Measurements from ENCODE around the gene INPP5B.

Gene INPP5B

DNA sequence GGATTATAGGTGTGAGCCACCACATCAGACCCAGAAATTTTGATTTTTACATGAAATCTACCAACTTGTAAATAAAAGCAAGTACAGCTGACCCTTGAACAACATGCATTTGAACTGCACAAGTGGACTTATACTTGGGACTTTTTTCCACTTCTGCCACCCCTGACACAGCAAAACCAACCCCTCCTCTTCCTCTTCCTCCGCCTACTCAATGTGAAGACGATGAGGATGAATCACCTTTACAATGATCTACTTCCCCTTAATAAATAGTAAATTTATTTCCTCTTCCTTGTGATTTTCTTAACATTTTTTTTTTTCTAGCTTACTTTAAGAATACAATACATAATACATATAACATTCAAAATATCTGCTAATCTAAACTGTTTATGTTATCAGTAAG is 121.3 kb downstream of the INPP5B start:
- H3K9me3 ChIP-seq (replicated peaks; ENCODE audit: insufficient read depth, low read length): no peaks in the 10 kb centered on the region
- H2AFZ ChIP-seq (ENCODE audit: low read length): no peak overlapping the region
- no peaks in the 10 kb centered on the region for H3K4me1 ChIP-seq (ENCODE audit: low read length)
- H3K79me2 ChIP-seq (ENCODE audit: low read length): no peaks in the 10 kb centered on the region
- no peak for TF ChIP-seq EZH2phosphoT487 (IDR thresholded peaks at IDR 0.05; ENCODE audit: low read length)
- TF ChIP-seq, protein P1, sequence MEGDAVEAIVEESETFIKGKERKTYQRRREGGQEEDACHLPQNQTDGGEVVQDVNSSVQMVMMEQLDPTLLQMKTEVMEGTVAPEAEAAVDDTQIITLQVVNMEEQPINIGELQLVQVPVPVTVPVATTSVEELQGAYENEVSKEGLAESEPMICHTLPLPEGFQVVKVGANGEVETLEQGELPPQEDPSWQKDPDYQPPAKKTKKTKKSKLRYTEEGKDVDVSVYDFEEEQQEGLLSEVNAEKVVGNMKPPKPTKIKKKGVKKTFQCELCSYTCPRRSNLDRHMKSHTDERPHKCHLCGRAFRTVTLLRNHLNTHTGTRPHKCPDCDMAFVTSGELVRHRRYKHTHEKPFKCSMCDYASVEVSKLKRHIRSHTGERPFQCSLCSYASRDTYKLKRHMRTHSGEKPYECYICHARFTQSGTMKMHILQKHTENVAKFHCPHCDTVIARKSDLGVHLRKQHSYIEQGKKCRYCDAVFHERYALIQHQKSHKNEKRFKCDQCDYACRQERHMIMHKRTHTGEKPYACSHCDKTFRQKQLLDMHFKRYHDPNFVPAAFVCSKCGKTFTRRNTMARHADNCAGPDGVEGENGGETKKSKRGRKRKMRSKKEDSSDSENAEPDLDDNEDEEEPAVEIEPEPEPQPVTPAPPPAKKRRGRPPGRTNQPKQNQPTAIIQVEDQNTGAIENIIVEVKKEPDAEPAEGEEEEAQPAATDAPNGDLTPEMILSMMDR (IDR thresholded peaks at IDR 0.05; ENCODE audit: low read length): no peak
- no peak for TF ChIP-seq EZH2 (optimal IDR thresholded peaks at IDR 0.05; ENCODE audit: low read depth, low read length)
- no peak for DNase-seq
- no peak overlapping the region for H3K27ac ChIP-seq (ENCODE audit: low read length)
- H4K20me1 ChIP-seq (ENCODE audit: insufficient read depth, low read length): no peaks in the 10 kb centered on the region
- no peaks in the 10 kb centered on the region for H3K9me2 ChIP-seq (replicated peaks; ENCODE audit: insufficient read depth, low read length)
- no peak overlapping the region for H3K4me2 ChIP-seq (ENCODE audit: low read depth, low read length)
- no peaks in the 10 kb centered on the region for H3F3A ChIP-seq (ENCODE audit: insufficient read depth, low read length)
- H3K4me3 ChIP-seq (ENCODE audit: low read length): no peak overlapping the region
- H3K27me3 ChIP-seq (replicated peaks; ENCODE audit: insufficient read depth, low read length): no peaks in the 10 kb centered on the region
- H3K36me3 ChIP-seq (replicated peaks; ENCODE audit: insufficient read depth, low read length): peaks cover 13% of the 10 kb centered on the region
- no peak overlapping the region for H3K9ac ChIP-seq (ENCODE audit: low read length)

DNA sequence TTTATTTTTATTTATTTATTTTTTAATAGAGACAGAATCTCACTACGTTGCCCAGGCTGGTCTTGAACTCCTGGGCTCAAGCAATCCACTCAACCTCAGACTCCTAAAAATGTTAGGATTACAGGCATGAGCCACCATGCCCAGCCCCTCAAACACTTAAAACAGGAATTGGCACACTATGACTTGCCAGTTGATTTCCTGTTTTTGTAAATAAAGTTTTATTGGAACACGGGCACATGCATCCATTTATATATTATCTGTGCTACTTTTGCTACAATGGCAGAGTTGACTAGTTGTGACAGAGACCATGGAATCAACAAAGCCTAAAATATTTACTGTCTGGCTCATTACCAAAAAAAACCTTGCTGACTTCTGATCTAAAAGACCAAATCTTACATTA is 122.9 kb downstream of the INPP5B start:
- no peak overlapping the region for H3K4me2 ChIP-seq (ENCODE audit: low read depth, low read length)
- no peaks in the 10 kb centered on the region for H3K9me3 ChIP-seq (replicated peaks; ENCODE audit: insufficient read depth, low read length)
- H3K4me3 ChIP-seq (ENCODE audit: low read length): no peak overlapping the region
- H3K4me1 ChIP-seq (ENCODE audit: low read length): no peaks in the 10 kb centered on the region
- H2AFZ ChIP-seq (ENCODE audit: low read length): no peak overlapping the region
- no peaks in the 10 kb centered on the region for H4K20me1 ChIP-seq (ENCODE audit: insufficient read depth, low read length)
- H3K27me3 ChIP-seq (replicated peaks; ENCODE audit: insufficient read depth, low read length): no peaks in the 10 kb centered on the region
- no peaks in the 10 kb centered on the region for H3K9me2 ChIP-seq (replicated peaks; ENCODE audit: insufficient read depth, low read length)
- no peaks in the 10 kb centered on the region for H3F3A ChIP-seq (ENCODE audit: insufficient read depth, low read length)
- TF ChIP-seq, protein P1 (IDR thresholded peaks at IDR 0.05; ENCODE audit: low read length): no peak
- no peak for TF ChIP-seq EZH2phosphoT487 (IDR thresholded peaks at IDR 0.05; ENCODE audit: low read length)
- TF ChIP-seq EZH2 (optimal IDR thresholded peaks at IDR 0.05; ENCODE audit: low read depth, low read length): no peak
- H3K36me3 ChIP-seq (replicated peaks; ENCODE audit: insufficient read depth, low read length): peaks cover 13% of the 10 kb centered on the region
- no peaks in the 10 kb centered on the region for H3K79me2 ChIP-seq (ENCODE audit: low read length)
- H3K9ac ChIP-seq (ENCODE audit: low read length): no peak overlapping the region
- H3K27ac ChIP-seq (ENCODE audit: low read length): no peak overlapping the region
- DNase-seq: no peak

GRCh38 chr1:37822906-37823815 is 123.7 kb downstream of the INPP5B start:
- Histone ChIP-seq H3K4me1 (ENCODE audit: low read length) (no peaks in the 10 kb centered on the region), H3K27ac (ENCODE audit: low read length) (no peak overlapping the region), H4K20me1 (ENCODE audit: insufficient read depth, low read length) (no peaks in the 10 kb centered on the region), H3K9ac (ENCODE audit: low read length) (no peak overlapping the region), H3K27me3 (replicated peaks; ENCODE audit: insufficient read depth, low read length) (no peaks in the 10 kb centered on the region), H3K4me2 (ENCODE audit: low read depth, low read length) (no peak overlapping the region), H3K4me3 (ENCODE audit: low read length) (no peak overlapping the region), H2AFZ (ENCODE audit: low read length) (no peak overlapping the region), H3F3A (ENCODE audit: insufficient read depth, low read length) (no peaks in the 10 kb centered on the region), H3K9me2 (replicated peaks; ENCODE audit: insufficient read depth, low read length) (no peaks in the 10 kb centered on the region), H3K9me3 (replicated peaks; ENCODE audit: insufficient read depth, low read length) (no peaks in the 10 kb centered on the region), H3K79me2 (ENCODE audit: low read length) (no peaks in the 10 kb centered on the region), H3K36me3 (replicated peaks; ENCODE audit: insufficient read depth, low read length) (peaks cover 13% of the 10 kb centered on the region)
- DNase-seq: no peak
- TF ChIP-seq EZH2 (optimal IDR thresholded peaks at IDR 0.05; ENCODE audit: low read depth, low read length): no peak
- no peak for TF ChIP-seq EZH2phosphoT487 (IDR thresholded peaks at IDR 0.05; ENCODE audit: low read length)
- TF ChIP-seq, protein P1 (IDR thresholded peaks at IDR 0.05; ENCODE audit: low read length): no peak

All from MM.1S (cell line).